MV-4-11 (cell line): Measurements from ENCODE around the gene NAPSA.
"Not testable (repeated sequence)": the region's sequence is repeated elsewhere in the genome, so short reads cannot be mapped to it uniquely, and the experiment has no call there.

Experiments used
- DNase-seq: peaks from one replicate; lab custom pipeline; 2025; lab: John Stamatoyannopoulos, UW

The NAPSA gene

GRCh38 chr19:50365434-50366306, at the start of gene NAPSA:
Gene NAPSA, minus strand, starts transcription at chr19:50365639. Its CDS starts 18 bp downstream, at chr19:50365621.
- DNase-seq = no peak

- no peak for DNase-seq
Measured at GRCh38 chr19:50413531-50413930, 48.1 kb upstream of the NAPSA start.

- no peak for DNase-seq
Measured at GRCh38 chr19:50413096-50413495, 47.7 kb upstream of the NAPSA start.

- DNase-seq = no peak
Measured at GRCh38 chr19:50412419-50412818, 47.0 kb upstream of the NAPSA start.

- DNase-seq = no peak
Measured at GRCh38 chr19:50410109-50410508, 44.7 kb upstream of the NAPSA start.

GRCh38 chr19:50409347-50409746, 43.9 kb upstream of the NAPSA start:
- no peak for DNase-seq

- DNase-seq = no peak
Measured at GRCh38 chr19:50406829-50407228, 41.4 kb upstream of the NAPSA start.

GRCh38 chr19:50406156-50406820, 40.8 kb upstream of the NAPSA start:
- DNase-seq = no peak

- no peak for DNase-seq
Measured at GRCh38 chr19:50402544-50403301, 37.3 kb upstream of the NAPSA start.

GRCh38 chr19:50401605-50402450, 36.4 kb upstream of the NAPSA start:
- no peak for DNase-seq

- no peak for DNase-seq
Measured at GRCh38 chr19:50399368-50399745, 33.9 kb upstream of the NAPSA start.

GRCh38 chr19:50398675-50399367, 33.4 kb upstream of the NAPSA start:
- no peak for DNase-seq

- no peak for DNase-seq
Measured at GRCh38 chr19:50394017-50394416, 28.6 kb upstream of the NAPSA start.

GRCh38 chr19:50393589-50393988, 28.1 kb upstream of the NAPSA start:
- peak; percentile 8 for DNase-seq

GRCh38 chr19:50392759-50393158, 27.3 kb upstream of the NAPSA start:
- DNase-seq = no peak

- DNase-seq = not testable (repeated sequence)
Measured at GRCh38 chr19:50390952-50391351, 25.5 kb upstream of the NAPSA start.

- not testable (repeated sequence) for DNase-seq
Measured at GRCh38 chr19:50390295-50390694, 24.9 kb upstream of the NAPSA start.

GRCh38 chr19:50387868-50388245, 22.4 kb upstream of the NAPSA start:
- DNase-seq = no peak

- peak; percentile 93 for DNase-seq
Measured at GRCh38 chr19:50387176-50387867, 21.9 kb upstream of the NAPSA start.
